Measurements from ENCODE around the gene GNB5.

DNA sequence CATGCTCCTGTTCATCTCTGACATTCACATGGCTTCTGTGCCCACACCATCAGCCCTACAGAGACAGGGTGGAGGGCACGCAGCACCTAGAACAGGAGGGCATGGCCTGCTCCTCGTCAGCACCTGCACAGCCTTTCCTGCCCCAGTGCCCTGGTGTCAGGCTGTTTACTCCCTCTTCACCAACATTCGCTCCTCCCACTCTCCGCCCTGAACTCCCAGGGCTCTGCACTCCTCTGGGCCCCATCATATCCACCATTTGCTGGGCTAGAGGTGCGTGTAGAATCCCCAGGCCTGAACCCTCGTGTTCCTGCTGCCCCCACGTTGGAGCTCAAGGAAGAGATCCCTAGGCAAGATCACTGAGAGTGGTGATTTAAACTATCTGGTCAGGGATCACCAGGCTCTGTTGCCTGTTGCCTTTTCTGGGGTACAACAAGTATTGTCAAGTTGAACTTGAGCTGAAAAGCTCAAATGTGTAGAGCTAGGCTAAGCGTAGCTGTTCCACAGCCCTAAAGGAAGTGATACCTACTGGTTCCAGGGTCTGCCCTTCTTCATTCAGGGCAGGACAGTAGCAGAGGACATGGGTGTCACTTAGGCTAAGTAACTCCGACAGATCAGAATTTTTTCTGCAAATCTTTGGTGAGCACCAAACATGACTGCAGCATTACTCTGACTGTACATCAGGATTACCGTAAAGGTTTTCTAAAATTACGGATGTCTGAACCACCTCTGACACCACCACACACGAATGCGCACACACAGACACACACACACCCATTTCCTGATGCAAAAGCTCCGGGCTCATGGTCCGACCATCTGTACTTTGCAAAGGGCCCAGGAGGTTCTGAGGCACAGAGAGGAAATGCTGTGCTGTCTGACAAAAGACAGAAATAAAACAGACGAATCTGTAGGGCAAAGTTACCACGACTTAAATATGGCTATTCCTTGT lies 43.7 kb upstream of the GNB5 start:
- TF ChIP-seq EZH2 (optimal IDR thresholded peaks at IDR 0.05; ENCODE audit: low read depth, low read length) (no peak), EZH2phosphoT487 (IDR thresholded peaks at IDR 0.05; ENCODE audit: low read length) (no peak)
- TF ChIP-seq, protein P1, sequence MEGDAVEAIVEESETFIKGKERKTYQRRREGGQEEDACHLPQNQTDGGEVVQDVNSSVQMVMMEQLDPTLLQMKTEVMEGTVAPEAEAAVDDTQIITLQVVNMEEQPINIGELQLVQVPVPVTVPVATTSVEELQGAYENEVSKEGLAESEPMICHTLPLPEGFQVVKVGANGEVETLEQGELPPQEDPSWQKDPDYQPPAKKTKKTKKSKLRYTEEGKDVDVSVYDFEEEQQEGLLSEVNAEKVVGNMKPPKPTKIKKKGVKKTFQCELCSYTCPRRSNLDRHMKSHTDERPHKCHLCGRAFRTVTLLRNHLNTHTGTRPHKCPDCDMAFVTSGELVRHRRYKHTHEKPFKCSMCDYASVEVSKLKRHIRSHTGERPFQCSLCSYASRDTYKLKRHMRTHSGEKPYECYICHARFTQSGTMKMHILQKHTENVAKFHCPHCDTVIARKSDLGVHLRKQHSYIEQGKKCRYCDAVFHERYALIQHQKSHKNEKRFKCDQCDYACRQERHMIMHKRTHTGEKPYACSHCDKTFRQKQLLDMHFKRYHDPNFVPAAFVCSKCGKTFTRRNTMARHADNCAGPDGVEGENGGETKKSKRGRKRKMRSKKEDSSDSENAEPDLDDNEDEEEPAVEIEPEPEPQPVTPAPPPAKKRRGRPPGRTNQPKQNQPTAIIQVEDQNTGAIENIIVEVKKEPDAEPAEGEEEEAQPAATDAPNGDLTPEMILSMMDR (IDR thresholded peaks at IDR 0.05; ENCODE audit: low read length), result no peak
